Peyer's patch (tissue), 4 donors: Measurements from ENCODE around the gene GADD45G. TPM values are rescaled to one million over a fixed set of nuclear protein-coding genes. Genes with fewer than 3 reads are reported as not detected.
A peak's percentile ranks its signal among the peaks of the same experiment; 100 is the strongest.

Experiments
- DNase-seq, 3 donors: peaks; one replicate each; pipeline ENCODE4 v3.0.0-alpha.2; 2017 to 2019
- H3K27ac ChIP-seq, 4 donors: fragments of 200-600 bp; sonication (generic); one replicate each; pipeline ENCODE4 v1.5.1; 2016 to 2019
- H3K27me3 ChIP-seq, 2 donors: fragments of 200-600 bp; sonication (generic); one replicate each; pipeline ENCODE4 v1.5.1; 2019
- H3K36me3 ChIP-seq, 3 donors: fragments of 200-600 bp; sonication (generic); one replicate each; pipeline ENCODE4 v1.5.1; 2016 to 2019
- H3K4me1 ChIP-seq, 4 donors: fragments of 200-600 bp; sonication (generic); one replicate each; pipeline ENCODE4 v1.5.1; 2016 to 2019
- H3K4me3 ChIP-seq, 4 donors: fragments of 200-600 bp; sonication (generic); 1 replicate in 3 of 4; 2 replicates in 1 of 4; pipeline ENCODE4 v1.5.1; 2016 to 2019; ENCODE audit warnings: mild to moderate bottlenecking in 1 of 4
- H3K9me3 ChIP-seq, 4 donors: fragments of 200-600 bp; sonication (generic); one replicate each; pipeline ENCODE4 v1.5.1; 2016 to 2019; ENCODE audit warnings: mild to moderate bottlenecking in 1 of 4
- POLR2A ChIP-seq, 2 donors: fragments of 450-650 bp; IDR thresholded peaks; one replicate each; pipeline ENCODE4 v1.5.1; 2017; ENCODE audit warnings: antibody characterized with exemption in 2 of 2, mild to moderate bottlenecking in 2 of 2, moderate library complexity in 2 of 2
- total RNA-seq, 4 donors: library from RNA; depleted of rRNA; stranded (reverse); fragments of >200 nt; gene quantifications; one replicate each; pipeline ENCODE4 v1.1.0, GENCODE V29; 2016
- TF ChIP-seq, protein P1 (sequence below), 6 experiments: fragments of 450-650 bp in 4 of 6; fragments of 200-600 bp in 2 of 6; sonication (generic) in 1 of 6; IDR thresholded peaks; one replicate each; pipeline ENCODE4 v1.5.1; 2017 to 2019; ENCODE audit warnings: antibody characterized with exemption in 6 of 6, mild to moderate bottlenecking in 3 of 6, moderate library complexity in 1 of 6

GADD45G gene
- total RNA-seq, 4 donors from 2014 or later, result 8.7 to 37.1 (median 12.8) TPM

DNA sequence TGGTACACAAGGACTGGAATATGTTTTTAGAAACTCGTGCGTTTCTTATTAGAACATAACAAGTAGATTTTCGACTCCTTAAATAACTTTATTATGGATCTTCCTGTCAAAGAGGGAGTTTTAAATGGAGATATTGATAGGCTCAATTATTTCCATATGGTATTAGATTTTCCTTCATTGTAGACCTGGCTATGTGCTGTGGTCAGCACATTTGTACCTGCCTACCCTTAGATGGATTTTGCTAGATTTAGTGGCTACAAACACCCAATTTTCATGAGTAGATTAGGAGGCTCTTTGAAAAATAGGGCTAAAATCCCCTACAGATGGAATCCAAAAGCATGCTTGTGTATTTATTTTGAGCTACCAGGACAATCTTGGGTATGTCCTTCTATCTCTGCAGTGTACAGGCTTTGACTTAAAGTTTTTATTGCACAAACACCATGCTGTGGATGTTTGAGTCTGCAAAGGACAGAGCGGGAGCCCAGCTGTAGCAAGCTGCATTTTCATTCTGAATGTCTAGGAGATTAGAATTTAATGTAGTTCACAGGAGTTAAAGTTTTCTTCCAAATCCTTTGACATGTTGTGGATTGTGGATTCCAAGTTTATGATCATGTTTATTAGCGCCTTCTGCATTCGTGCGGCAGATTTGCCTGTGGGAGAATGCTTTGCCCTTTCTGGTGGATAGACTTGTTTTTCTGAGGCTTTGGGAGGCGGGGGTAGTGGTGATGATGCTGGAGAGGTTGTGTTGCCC, 41.6 kb downstream of the GADD45G start:
- H3K4me1 ChIP-seq, result no peaks in the 10 kb centered on the region
- no peak for TF ChIP-seq POLR2A (IDR thresholded peaks at IDR 0.05)
- TF ChIP-seq, protein P1, sequence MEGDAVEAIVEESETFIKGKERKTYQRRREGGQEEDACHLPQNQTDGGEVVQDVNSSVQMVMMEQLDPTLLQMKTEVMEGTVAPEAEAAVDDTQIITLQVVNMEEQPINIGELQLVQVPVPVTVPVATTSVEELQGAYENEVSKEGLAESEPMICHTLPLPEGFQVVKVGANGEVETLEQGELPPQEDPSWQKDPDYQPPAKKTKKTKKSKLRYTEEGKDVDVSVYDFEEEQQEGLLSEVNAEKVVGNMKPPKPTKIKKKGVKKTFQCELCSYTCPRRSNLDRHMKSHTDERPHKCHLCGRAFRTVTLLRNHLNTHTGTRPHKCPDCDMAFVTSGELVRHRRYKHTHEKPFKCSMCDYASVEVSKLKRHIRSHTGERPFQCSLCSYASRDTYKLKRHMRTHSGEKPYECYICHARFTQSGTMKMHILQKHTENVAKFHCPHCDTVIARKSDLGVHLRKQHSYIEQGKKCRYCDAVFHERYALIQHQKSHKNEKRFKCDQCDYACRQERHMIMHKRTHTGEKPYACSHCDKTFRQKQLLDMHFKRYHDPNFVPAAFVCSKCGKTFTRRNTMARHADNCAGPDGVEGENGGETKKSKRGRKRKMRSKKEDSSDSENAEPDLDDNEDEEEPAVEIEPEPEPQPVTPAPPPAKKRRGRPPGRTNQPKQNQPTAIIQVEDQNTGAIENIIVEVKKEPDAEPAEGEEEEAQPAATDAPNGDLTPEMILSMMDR (IDR thresholded peaks at IDR 0.05), result no peak
- peak in 1 of 3 donors; percentile 14 for DNase-seq
- H3K27me3 ChIP-seq, result no peaks in the 10 kb centered on the region
- H3K9me3 ChIP-seq, result no peaks in the 10 kb centered on the region
- no peak overlapping the region for H3K27ac ChIP-seq
- no peaks in the 10 kb centered on the region for H3K36me3 ChIP-seq
- H3K4me3 ChIP-seq, result no peak overlapping the region

DNA sequence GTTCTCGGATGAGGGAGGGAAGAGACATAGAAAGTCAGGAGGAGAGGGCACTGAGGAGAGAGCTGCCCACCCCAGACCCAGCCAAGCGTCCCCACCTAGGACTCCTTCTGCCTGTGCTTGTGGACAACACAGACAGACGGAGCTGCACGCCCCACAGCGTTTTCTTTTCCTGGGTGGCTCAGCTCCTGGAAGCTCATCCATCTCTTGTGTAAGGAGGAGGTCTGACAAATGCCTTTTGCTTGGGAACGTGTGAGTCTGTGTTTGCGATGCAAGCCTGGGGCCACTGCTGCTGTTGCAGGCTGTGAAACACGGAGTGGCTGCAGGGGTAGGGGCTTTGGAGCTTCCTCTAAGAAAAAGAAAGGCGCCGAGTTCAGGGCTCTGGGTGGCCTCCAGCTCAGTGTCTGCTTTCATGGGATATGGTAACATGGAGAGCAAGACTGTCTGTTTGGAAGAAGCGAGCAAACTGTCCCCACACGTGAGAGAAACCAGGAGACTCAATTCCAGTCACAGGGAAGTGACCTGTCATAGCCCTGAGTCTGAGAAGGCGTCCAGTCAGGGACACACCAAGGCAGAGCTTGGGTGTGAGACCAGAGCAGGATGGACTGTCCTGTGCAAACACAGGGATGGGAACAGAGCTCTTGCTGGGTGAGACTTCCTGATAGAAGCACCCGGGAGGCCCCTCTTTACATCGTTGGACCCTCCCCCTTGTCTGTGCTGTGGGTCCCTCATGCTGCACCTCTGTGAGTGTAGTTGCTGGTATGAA, 42.7 kb downstream of the GADD45G start:
- Histone ChIP-seq H3K9me3 (no peaks in the 10 kb centered on the region), H3K36me3 (no peaks in the 10 kb centered on the region), H3K27ac (no peak overlapping the region), H3K4me1 (no peaks in the 10 kb centered on the region), H3K27me3 (no peaks in the 10 kb centered on the region), H3K4me3 (no peak overlapping the region)
- TF ChIP-seq, protein P1 (IDR thresholded peaks at IDR 0.05), result no peak
- no peak for TF ChIP-seq POLR2A (IDR thresholded peaks at IDR 0.05)
- peak in 1 of 3 donors; percentile 37 for DNase-seq

DNA sequence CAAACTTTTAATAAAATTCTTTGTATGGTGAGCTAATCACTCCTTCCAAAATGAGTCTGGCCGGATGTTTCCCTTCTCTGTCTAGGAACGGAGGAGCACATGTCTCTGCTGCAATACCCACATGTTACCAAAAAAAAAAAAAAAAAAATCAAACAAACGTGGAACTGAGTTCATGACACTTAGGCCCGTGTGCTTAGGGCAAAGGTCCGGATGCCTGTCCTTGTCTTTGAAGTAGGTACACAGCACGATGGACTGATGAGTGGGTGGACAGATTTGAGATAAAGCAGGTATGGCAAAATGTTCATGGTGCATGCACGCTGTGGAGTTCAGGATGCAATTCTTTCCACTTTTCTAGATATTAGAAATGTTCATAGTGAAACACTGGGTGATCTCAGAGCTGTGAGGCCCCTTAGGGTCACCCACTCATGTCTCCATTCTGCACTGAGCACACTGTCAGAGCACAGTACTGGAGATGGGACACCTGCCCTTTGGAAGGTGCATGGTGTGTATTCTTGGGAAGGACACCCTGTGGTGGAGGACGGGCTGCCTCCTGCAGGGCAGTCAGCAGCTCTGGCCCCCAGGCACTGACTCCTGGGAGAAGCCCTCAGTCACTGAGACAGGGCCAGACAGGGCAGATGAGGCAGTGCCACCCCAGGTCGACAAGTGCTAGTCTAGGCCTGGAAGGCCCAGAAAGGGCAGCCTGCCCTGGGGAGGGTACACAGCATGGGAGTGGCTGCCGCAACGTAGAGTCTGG, 43.6 kb downstream of the GADD45G start:
- peak in 1 of 3 donors; percentile 35 for DNase-seq
- no peak overlapping the region for H3K27ac ChIP-seq
- no peaks in the 10 kb centered on the region for H3K4me1 ChIP-seq
- TF ChIP-seq POLR2A (IDR thresholded peaks at IDR 0.05), result no peak
- TF ChIP-seq, protein P1 (IDR thresholded peaks at IDR 0.05), result no peak
- no peaks in the 10 kb centered on the region for H3K9me3 ChIP-seq
- H3K4me3 ChIP-seq, result no peak overlapping the region
- H3K27me3 ChIP-seq, result no peaks in the 10 kb centered on the region
- H3K36me3 ChIP-seq, result no peaks in the 10 kb centered on the region

DNA sequence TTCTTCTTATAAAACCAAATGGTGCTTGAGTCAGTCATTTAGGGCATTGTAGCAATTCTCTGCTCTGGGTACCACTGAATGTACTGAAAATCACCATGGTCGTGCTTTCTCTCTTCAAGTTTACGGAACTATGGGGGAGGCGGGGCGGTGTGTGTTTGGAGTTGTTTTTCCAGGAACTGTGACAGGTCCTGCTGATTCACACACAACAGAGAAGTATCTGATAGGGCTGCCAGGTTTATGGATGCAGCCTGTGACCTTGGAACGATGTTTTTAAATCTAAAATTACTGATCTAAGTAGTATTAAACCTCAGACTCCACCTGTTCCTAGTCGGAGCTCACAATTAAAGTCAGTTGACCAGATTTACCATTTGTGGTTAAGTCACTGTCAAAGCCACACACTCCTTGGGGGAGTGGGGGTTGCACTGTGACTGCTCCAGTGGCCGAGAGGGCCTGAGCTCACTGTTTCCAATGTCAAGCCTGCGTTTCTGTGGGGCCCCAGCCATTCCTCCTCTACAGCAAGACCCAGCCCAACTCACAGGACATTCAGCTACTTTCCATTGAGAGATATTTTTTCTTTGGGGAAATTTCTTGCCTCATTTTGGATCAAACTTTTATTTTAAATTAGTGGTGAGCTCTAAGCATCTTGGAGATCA, 44.4 kb downstream of the GADD45G start:
- Histone ChIP-seq H3K4me1 (no peaks in the 10 kb centered on the region), H3K27ac (no peak overlapping the region), H3K36me3 (no peaks in the 10 kb centered on the region), H3K9me3 (no peaks in the 10 kb centered on the region), H3K27me3 (no peaks in the 10 kb centered on the region), H3K4me3 (no peak overlapping the region)
- TF ChIP-seq, protein P1 (IDR thresholded peaks at IDR 0.05), result no peak
- TF ChIP-seq POLR2A (IDR thresholded peaks at IDR 0.05), result no peak
- DNase-seq, result no peak

DNA sequence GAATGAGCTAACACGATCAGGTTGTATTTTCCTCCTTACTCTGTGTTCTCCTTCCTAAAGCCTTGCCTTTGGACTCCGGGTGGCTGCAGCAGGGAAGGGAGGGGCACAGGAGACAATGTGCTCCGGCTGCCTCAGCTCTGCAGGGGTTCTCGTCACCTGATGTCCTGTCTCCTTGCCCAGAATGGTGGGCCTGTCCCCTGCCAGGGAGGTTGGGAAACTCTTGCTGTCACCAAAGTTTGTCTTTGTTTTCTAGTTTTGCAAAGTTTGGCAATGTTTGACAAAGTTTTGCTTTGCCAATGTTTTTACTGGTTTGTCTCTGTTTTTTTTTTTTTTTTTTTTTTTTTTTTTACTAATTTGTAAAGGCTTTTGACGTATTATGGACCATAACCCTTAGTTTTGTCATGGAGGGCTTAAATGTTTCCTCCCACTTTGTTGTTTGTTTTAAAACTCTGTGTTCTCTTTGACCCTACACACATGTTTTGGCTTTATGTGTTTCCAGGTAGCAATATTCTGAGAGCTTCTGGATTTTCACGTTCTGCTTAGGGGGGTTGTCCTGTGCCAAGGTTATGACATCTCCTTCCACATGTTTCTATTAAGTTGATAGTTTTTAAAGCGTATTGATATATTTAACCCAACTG, 49.3 kb downstream of the GADD45G start:
- no peaks in the 10 kb centered on the region for H3K36me3 ChIP-seq
- H3K27me3 ChIP-seq, result no peaks in the 10 kb centered on the region
- no peak for TF ChIP-seq POLR2A (IDR thresholded peaks at IDR 0.05)
- TF ChIP-seq, protein P1 (IDR thresholded peaks at IDR 0.05), result no peak
- H3K9me3 ChIP-seq, result no peaks in the 10 kb centered on the region
- H3K27ac ChIP-seq, result no peak overlapping the region
- H3K4me1 ChIP-seq, result peaks cover 0 to 8% (median 2%) of the 10 kb centered on the region in 4 donors
- no peak overlapping the region for H3K4me3 ChIP-seq
- DNase-seq, result peak in 1 of 3 donors; percentile 30
